ENCODE data around the gene RASGRF1. TPM values are rescaled to one million over a fixed set of nuclear protein-coding genes. Genes with fewer than 3 reads are reported as not detected.

RASGRF1 gene
- total and polyA plus RNA-seq, 2 experiments from 2014 or later = 0.06 TPM; not detected in 1

- Histone ChIP-seq H3K36me3 (no peaks in the 10 kb centered on the region), H3K9me3 (ENCODE audit: low read depth) (no peaks in the 10 kb centered on the region), H3K4me3 (no peak overlapping the region), H3K27me3 (no peaks in the 10 kb centered on the region), H3K27ac (no peak overlapping the region), H3K4me1 (ENCODE audit: low read depth) (no peaks in the 10 kb centered on the region)
- TF ChIP-seq, protein P1, sequence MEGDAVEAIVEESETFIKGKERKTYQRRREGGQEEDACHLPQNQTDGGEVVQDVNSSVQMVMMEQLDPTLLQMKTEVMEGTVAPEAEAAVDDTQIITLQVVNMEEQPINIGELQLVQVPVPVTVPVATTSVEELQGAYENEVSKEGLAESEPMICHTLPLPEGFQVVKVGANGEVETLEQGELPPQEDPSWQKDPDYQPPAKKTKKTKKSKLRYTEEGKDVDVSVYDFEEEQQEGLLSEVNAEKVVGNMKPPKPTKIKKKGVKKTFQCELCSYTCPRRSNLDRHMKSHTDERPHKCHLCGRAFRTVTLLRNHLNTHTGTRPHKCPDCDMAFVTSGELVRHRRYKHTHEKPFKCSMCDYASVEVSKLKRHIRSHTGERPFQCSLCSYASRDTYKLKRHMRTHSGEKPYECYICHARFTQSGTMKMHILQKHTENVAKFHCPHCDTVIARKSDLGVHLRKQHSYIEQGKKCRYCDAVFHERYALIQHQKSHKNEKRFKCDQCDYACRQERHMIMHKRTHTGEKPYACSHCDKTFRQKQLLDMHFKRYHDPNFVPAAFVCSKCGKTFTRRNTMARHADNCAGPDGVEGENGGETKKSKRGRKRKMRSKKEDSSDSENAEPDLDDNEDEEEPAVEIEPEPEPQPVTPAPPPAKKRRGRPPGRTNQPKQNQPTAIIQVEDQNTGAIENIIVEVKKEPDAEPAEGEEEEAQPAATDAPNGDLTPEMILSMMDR (IDR thresholded peaks at IDR 0.05; ENCODE audit: low read depth, low read length) = no peak
- DNase-seq (ENCODE audit: low read depth in 1 of 2, low spot score in 1 of 2) = no peak
Measured at GRCh38 chr15:78976691-78977090, 113.9 kb downstream of the RASGRF1 start.

DNA sequence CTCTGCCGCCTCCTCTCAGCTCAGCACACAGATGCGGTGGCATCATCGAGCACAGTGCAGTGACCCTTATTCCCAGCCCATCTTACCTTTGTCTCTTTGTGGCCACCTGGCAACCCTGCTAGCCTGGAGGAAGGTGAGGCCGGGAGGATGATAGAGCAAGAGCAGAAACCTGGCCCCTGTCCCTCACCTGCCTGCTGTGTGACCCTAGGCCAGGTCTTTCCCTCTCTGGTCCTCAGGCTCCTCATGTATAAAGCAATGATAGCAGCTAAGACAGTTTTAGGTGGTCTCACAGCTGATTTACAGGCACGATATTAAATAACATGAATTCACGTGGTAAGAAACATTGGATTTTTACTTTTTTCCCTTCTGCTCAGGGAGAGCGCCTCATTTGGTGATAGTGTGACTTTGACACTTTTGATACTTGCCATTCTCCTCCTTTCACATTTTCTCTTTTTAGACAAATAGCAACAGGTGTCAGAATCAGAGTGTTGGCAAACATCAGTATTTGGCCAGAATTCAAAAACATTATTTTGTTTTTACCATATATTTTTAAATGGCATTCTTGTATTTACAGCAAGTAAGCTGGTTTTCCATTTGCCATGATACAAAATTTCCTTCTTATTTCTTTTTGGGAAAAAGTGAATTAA lies 116.2 kb downstream of the RASGRF1 start:
- H3K27ac ChIP-seq = no peak overlapping the region
- H3K4me1 ChIP-seq (ENCODE audit: low read depth) = no peaks in the 10 kb centered on the region
- TF ChIP-seq, protein P1 (IDR thresholded peaks at IDR 0.05; ENCODE audit: low read depth, low read length) = no peak
- H3K27me3 ChIP-seq = no peaks in the 10 kb centered on the region
- DNase-seq (ENCODE audit: low read depth in 1 of 2, low spot score in 1 of 2) = no peak
- H3K36me3 ChIP-seq = no peaks in the 10 kb centered on the region
- H3K4me3 ChIP-seq = no peak overlapping the region
- no peaks in the 10 kb centered on the region for H3K9me3 ChIP-seq (ENCODE audit: low read depth)

DNA sequence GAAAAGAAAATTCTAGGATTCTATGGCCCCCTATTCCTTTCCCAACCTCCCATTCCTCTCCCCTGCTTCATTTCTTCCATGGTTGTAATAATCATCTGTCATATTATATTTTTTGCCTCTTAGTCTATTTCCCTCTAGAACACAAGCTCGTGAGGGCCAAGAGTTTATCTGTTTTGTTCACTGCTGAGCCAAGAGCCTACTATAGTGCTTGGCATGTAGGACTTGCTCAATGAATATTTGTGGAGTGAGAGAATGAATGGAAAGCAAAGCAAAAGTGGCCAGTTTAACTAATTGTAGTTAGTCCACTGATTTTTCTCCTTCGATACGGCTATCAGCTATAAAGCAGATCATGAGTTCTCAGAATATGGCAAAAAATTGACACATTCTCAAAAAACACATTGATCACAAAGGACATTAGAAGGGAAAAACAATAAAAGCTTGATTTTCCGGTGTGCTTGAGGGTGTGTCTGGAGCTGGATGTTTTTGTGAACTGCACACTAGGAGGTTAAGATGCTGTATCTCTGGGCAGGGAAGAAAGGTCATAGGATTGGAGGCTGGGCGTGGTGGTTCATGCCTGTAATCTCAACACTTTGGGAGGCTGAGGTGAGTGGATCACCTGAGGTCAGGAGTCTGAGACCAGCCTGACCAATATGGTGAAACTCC lies 120.8 kb downstream of the RASGRF1 start:
- peak in 1 of 2 donors; percentile 22 for DNase-seq (ENCODE audit: low read depth in 1 of 2, low spot score in 1 of 2)

DNA sequence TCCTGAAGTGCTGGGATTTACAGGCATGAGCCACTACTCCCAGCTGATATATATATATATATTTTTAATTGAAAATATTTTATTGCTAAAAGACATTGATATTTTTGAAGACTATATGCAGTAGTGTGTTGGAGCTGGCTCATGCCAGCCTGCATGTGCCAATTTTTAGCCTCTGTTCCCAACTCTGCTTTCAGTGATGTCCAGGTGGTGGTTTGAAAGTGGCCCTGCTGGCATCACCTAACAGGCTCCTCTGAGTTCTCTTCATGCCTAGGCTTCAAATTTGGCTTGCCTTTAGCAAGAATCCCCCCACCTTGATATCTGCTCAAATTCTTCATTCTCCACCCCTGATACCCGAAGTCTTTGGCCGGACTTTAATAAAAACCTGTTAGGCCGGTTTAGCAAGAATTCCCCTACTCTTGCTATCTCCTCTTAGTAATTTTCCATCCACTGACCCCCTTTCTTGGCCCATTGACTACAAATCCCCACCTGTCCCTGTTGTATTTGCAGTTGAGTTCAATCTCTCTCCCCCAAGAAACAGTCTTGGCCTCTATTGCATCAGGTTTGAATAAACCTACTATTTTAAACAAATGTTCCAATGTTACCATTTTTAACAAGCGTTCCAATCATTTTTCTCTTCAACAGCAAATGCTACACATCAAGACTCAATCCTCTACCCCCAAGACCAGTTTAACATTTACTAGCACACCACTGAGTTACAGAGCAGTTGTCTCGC lies 121.9 kb downstream of the RASGRF1 start:
- TF ChIP-seq, protein P1 (IDR thresholded peaks at IDR 0.05; ENCODE audit: low read depth, low read length) = no peak
- Histone ChIP-seq H3K36me3 (no peaks in the 10 kb centered on the region), H3K4me1 (ENCODE audit: low read depth) (no peaks in the 10 kb centered on the region), H3K4me3 (no peak overlapping the region), H3K27me3 (no peaks in the 10 kb centered on the region), H3K9me3 (ENCODE audit: low read depth) (no peaks in the 10 kb centered on the region), H3K27ac (no peak overlapping the region)
- DNase-seq (ENCODE audit: low read depth in 1 of 2, low spot score in 1 of 2) = no peak

More for the DNA sequence above, 120.8 kb downstream of the RASGRF1 start:
- Histone ChIP-seq H3K9me3 (ENCODE audit: low read depth) (no peaks in the 10 kb centered on the region), H3K4me3 (no peak overlapping the region), H3K27ac (no peak overlapping the region), H3K4me1 (ENCODE audit: low read depth) (no peaks in the 10 kb centered on the region), H3K27me3 (no peaks in the 10 kb centered on the region), H3K36me3 (no peaks in the 10 kb centered on the region)
- TF ChIP-seq, protein P1 (IDR thresholded peaks at IDR 0.05; ENCODE audit: low read depth, low read length) = no peak

DNA sequence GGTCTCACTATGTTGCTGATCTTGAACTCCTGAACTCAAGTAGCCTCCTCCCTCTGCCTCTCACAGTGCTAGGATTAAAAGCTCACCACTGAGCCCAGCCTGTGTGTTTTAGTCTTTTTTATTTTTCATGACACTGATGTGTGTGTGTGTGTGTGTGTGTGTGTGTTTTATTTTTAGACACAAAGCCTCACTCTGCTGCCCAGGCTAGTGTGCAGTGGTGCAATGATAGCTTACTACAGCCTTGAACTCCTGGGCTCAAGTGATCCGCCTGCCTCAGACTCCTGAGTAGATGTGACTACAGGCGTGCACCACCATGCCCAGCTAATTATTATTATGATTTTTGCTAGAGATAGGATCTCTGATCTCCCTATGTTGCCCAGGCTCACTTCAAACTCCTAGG lies 122.5 kb downstream of the RASGRF1 start:
- Histone ChIP-seq H3K4me1 (ENCODE audit: low read depth) (no peaks in the 10 kb centered on the region), H3K36me3 (no peaks in the 10 kb centered on the region), H3K4me3 (no peak overlapping the region), H3K9me3 (ENCODE audit: low read depth) (no peaks in the 10 kb centered on the region), H3K27ac (no peak overlapping the region), H3K27me3 (no peaks in the 10 kb centered on the region)
- TF ChIP-seq, protein P1 (IDR thresholded peaks at IDR 0.05; ENCODE audit: low read depth, low read length) = no peak
- no peak for DNase-seq (ENCODE audit: low read depth in 1 of 2, low spot score in 1 of 2)
